Ishikawa (cell line): ENCODE measurements around the gene SLU7.

ENCODE experiments used
- CEBPB ChIP-seq: IDR thresholded peaks from 2 replicates; pipeline ENCODE4 v1.6.1; 2012
- CREB1 ChIP-seq: IDR thresholded peaks from 2 replicates; pipeline ENCODE4 v1.6.1; 2012; ENCODE audit warnings: low read depth
- EGR1 ChIP-seq: IDR thresholded peaks from 2 replicates; pipeline ENCODE4 v1.6.1; 2012
- FOXM1 ChIP-seq: IDR thresholded peaks from 2 replicates; pipeline ENCODE4 v1.6.1; 2012; ENCODE audit warnings: low read depth, borderline replicate concordance
- RAD21 ChIP-seq: IDR thresholded peaks from 2 replicates; pipeline ENCODE4 v1.6.1; 2012; ENCODE audit warnings: low read depth
- TAF1 ChIP-seq: IDR thresholded peaks from 2 replicates; pipeline ENCODE4 v1.6.1; 2012; ENCODE audit warnings: low read depth, mild to moderate bottlenecking
- YY1 ChIP-seq: IDR thresholded peaks from 2 replicates; pipeline ENCODE4 v1.6.1; 2012; ENCODE audit warnings: low read depth
- TF ChIP-seq, protein P1 (sequence below): IDR thresholded peaks from 2 replicates; pipeline ENCODE4 v1.6.1; 2012; ENCODE audit warnings: low read depth, mild to moderate bottlenecking

DNA sequence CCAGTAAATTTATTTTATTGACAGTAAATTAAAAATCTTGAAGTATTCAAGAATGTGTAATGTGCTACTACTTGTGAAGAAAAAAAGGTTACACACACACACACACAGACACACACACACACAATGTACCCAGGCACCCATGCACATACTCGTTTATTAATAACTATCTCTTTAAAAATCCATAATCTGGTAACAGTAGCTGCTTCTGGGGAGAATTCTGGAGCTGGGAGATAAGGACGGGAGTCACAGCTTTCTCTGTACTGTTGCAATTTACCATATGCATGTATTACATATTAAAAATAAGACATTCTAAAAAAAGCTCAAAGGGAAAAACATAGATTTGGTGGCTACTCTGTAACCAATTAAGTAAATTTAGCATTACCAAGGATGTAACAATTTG, 40.6 kb downstream of the SLU7 start:
- TF ChIP-seq CEBPB, result no peak
- TF ChIP-seq RAD21, result no peak
- no peak for TF ChIP-seq FOXM1
- TF ChIP-seq, protein P1, sequence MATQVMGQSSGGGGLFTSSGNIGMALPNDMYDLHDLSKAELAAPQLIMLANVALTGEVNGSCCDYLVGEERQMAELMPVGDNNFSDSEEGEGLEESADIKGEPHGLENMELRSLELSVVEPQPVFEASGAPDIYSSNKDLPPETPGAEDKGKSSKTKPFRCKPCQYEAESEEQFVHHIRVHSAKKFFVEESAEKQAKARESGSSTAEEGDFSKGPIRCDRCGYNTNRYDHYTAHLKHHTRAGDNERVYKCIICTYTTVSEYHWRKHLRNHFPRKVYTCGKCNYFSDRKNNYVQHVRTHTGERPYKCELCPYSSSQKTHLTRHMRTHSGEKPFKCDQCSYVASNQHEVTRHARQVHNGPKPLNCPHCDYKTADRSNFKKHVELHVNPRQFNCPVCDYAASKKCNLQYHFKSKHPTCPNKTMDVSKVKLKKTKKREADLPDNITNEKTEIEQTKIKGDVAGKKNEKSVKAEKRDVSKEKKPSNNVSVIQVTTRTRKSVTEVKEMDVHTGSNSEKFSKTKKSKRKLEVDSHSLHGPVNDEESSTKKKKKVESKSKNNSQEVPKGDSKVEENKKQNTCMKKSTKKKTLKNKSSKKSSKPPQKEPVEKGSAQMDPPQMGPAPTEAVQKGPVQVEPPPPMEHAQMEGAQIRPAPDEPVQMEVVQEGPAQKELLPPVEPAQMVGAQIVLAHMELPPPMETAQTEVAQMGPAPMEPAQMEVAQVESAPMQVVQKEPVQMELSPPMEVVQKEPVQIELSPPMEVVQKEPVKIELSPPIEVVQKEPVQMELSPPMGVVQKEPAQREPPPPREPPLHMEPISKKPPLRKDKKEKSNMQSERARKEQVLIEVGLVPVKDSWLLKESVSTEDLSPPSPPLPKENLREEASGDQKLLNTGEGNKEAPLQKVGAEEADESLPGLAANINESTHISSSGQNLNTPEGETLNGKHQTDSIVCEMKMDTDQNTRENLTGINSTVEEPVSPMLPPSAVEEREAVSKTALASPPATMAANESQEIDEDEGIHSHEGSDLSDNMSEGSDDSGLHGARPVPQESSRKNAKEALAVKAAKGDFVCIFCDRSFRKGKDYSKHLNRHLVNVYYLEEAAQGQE, result no peak
- TF ChIP-seq TAF1, result no peak
- TF ChIP-seq EGR1, result no peak
- no peak for TF ChIP-seq YY1
- TF ChIP-seq CREB1, result no peak
